ENCODE measurements around the gene PHAF1. TPM values are rescaled to one million over a fixed set of nuclear protein-coding genes. Genes with fewer than 3 reads are reported as not detected.
A peak's percentile ranks its signal among the peaks of the same experiment; 100 is the strongest.

The PHAF1 gene
- total RNA-seq (2021; ENCODE audit: unreplicated experiment) (15.7 TPM), Bru-seq, nascent RNA (percentile 63 among the genes with signal in this experiment), BruChase-seq, experiment 1, labeled RNA remaining after a 2-hour chase (percentile 69 among the genes with signal in this experiment), BruChase-seq, experiment 2, labeled RNA remaining after a 6-hour chase (percentile 66 among the genes with signal in this experiment)
- 17.6 TPM for polyA plus RNA-seq (2012; ENCODE audit: insufficient read length)
- long read RNA-seq, transcript C16orf70-208 (17 exons, 1,353 nt): major isoform, 9 of 24 reads
- long read RNA-seq, transcript C16orf70-201 (16 exons, 2,865 nt): minor isoform, 6 of 24 reads
- long read RNA-seq, partial matches to known transcripts: 1 of 24 reads
- long read RNA-seq, other reads (novel, unspliced or antisense): 8 of 24 reads

DNA sequence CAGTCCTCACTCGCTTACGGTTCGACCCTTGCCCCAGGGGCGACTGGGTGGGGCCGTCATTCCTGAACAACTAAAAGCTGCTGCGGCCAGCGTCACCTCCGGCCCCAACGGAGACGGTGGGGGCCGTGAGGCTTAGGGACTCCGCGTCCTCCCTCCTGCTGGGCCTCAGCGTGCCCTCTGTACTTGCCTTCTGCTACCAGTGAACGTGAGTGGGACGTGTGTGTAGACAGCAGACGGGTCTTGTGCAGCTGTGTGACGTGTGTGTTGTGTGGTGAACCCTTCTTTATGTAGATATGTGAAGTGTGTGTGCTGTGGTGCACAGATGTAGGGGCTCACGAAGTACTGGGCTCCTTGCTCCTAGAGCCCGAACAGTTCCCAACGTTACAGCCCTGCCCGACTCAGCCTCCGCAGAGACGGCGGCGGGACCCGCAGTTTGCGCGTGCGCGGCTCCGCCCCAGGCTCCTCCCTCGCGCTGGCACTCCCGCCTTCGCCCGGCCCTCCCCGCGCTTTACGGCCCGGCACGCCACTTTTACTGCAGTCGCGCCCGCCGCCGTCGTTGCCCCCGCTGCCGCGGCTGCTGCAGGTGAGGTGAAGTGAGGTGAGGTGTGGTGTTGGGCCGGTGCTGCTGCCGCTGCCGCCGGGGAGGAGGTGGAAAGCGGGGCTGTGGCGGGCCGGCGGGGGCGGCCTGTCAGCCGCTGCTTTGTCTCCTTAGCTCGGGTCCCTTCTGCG is at the start of gene PHAF1:
TSS of gene PHAF1 (plus strand) at position 535 of the 729 bp plus-strand sequence. CDS start 235 bp downstream, outside the sequence.
- BruUV-seq (replicated peaks): no TSS peak

DNA sequence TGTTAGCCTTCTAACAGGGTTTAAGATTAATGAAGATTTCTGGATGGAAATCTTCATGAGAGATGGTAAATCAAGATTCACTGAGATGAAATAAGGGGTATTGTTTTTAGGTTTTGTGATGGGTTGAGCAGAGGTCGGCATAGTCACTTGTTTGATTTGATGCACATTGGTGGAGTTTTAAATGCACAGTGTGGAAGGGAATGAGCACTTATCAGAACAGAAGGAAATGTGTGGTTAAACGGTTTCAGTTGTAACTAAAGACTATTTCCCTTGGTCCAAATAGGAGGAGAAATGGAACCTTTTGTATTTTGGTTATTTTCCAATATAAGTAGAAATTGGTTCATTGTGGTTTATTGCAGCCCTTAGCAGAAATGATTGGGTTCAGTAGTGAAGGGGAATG is 46.7 kb upstream of the PHAF1 start:
- POLR2A ChIA-PET: no interaction called here
- H3K36me3 ChIP-seq (ENCODE audit: control insufficient read depth, insufficient read depth, low read length): peaks cover 2% of the 10 kb centered on the region; the same call in 1 of the 2 replicates
- H3K4me3 ChIP-seq (ENCODE audit: low read depth in 2 of 2, low read length in 2 of 2): no peak overlapping the region
- H3K4me1 ChIP-seq (ENCODE audit: control insufficient read depth, insufficient read depth, low read length): no peaks in the 10 kb centered on the region
- DNase-seq (ENCODE audit: low read depth, low spot score) (no peak), ATAC-seq (no peak)
- H3K27me3 ChIP-seq (ENCODE audit: control insufficient read depth, insufficient read depth, low read length): no peaks in the 10 kb centered on the region
- CTCF ChIA-PET: no interaction called here
- H3K27ac ChIP-seq (ENCODE audit: low read length): no peak overlapping the region
- no peaks in the 10 kb centered on the region for H3K9me3 ChIP-seq (ENCODE audit: control insufficient read depth, insufficient read depth, low read depth, low read length)
- TF ChIP-seq, protein P1, sequence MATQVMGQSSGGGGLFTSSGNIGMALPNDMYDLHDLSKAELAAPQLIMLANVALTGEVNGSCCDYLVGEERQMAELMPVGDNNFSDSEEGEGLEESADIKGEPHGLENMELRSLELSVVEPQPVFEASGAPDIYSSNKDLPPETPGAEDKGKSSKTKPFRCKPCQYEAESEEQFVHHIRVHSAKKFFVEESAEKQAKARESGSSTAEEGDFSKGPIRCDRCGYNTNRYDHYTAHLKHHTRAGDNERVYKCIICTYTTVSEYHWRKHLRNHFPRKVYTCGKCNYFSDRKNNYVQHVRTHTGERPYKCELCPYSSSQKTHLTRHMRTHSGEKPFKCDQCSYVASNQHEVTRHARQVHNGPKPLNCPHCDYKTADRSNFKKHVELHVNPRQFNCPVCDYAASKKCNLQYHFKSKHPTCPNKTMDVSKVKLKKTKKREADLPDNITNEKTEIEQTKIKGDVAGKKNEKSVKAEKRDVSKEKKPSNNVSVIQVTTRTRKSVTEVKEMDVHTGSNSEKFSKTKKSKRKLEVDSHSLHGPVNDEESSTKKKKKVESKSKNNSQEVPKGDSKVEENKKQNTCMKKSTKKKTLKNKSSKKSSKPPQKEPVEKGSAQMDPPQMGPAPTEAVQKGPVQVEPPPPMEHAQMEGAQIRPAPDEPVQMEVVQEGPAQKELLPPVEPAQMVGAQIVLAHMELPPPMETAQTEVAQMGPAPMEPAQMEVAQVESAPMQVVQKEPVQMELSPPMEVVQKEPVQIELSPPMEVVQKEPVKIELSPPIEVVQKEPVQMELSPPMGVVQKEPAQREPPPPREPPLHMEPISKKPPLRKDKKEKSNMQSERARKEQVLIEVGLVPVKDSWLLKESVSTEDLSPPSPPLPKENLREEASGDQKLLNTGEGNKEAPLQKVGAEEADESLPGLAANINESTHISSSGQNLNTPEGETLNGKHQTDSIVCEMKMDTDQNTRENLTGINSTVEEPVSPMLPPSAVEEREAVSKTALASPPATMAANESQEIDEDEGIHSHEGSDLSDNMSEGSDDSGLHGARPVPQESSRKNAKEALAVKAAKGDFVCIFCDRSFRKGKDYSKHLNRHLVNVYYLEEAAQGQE (IDR thresholded peaks at IDR 0.05; ENCODE audit: insufficient read depth in 1 of 2, low read depth in 2 of 2, low read length in 1 of 2): no peak
- TF ChIP-seq POLR2AphosphoS5 (IDR thresholded peaks at IDR 0.05; ENCODE audit: low read depth, low read length) (no peak), TCF7L2 (IDR thresholded peaks at IDR 0.05; ENCODE audit: low read depth, low read length) (no peak), SIN3A (IDR thresholded peaks at IDR 0.05; ENCODE audit: borderline replicate concordance, insufficient read depth, low read depth, low read length) (no peak)
- TF ChIP-seq, protein P2, sequence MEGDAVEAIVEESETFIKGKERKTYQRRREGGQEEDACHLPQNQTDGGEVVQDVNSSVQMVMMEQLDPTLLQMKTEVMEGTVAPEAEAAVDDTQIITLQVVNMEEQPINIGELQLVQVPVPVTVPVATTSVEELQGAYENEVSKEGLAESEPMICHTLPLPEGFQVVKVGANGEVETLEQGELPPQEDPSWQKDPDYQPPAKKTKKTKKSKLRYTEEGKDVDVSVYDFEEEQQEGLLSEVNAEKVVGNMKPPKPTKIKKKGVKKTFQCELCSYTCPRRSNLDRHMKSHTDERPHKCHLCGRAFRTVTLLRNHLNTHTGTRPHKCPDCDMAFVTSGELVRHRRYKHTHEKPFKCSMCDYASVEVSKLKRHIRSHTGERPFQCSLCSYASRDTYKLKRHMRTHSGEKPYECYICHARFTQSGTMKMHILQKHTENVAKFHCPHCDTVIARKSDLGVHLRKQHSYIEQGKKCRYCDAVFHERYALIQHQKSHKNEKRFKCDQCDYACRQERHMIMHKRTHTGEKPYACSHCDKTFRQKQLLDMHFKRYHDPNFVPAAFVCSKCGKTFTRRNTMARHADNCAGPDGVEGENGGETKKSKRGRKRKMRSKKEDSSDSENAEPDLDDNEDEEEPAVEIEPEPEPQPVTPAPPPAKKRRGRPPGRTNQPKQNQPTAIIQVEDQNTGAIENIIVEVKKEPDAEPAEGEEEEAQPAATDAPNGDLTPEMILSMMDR (IDR thresholded peaks at IDR 0.05): no peak
- in situ Hi-C loops (cut with HindIII; ENCODE audit: low pct_unique_long_range_greater_than_20kb, low sequenced_read_pairs) (no loop called here), intact Hi-C loops (cut with micrococcal nuclease; ENCODE audit: unreplicated experiment) (no loop called here)
- no TSS peak for BruUV-seq (replicated peaks)

More for the DNA sequence above, at the start of gene PHAF1:
- peak; percentile 52; the same call in 1 of the 2 replicates for TF ChIP-seq SIN3A (IDR thresholded peaks at IDR 0.05; ENCODE audit: borderline replicate concordance, insufficient read depth, low read depth, low read length)
- TF ChIP-seq, protein P2 (IDR thresholded peaks at IDR 0.05): no peak
- TF ChIP-seq POLR2AphosphoS5 (IDR thresholded peaks at IDR 0.05; ENCODE audit: low read depth, low read length): peak; percentile 96
- in situ Hi-C loops (cut with HindIII; ENCODE audit: low pct_unique_long_range_greater_than_20kb, low sequenced_read_pairs): no loop called here
- intact Hi-C loops (cut with micrococcal nuclease; ENCODE audit: unreplicated experiment): loop anchor here (5.0 to 10.0 kb wide), 2 partner anchors 92 to 135 kb away; no protein-coding TSS in a partner anchor
- Histone ChIP-seq H3K27me3 (ENCODE audit: control insufficient read depth, insufficient read depth, low read length) (no peaks in the 10 kb centered on the region), H3K9me3 (ENCODE audit: control insufficient read depth, insufficient read depth, low read depth, low read length) (no peaks in the 10 kb centered on the region), H3K4me3 (ENCODE audit: low read depth in 2 of 2, low read length in 2 of 2) (peak within 1 kb of the TSS; percentile 82 to 91), H3K4me1 (ENCODE audit: control insufficient read depth, insufficient read depth, low read length) (peaks cover 9% of the 10 kb centered on the region), H3K27ac (ENCODE audit: low read length) (peak within 1 kb of the TSS; percentile 90), H3K36me3 (ENCODE audit: control insufficient read depth, insufficient read depth, low read length) (no peaks in the 10 kb centered on the region; the same call in 1 of the 2 replicates)
- ATAC-seq (peak; percentile 93), DNase-seq (ENCODE audit: low read depth, low spot score) (no peak)
- POLR2A ChIA-PET: no interaction called here
- CTCF ChIA-PET: no interaction called here

Data from Panc1 (cell line).